Spleen (tissue), 7 donors: ENCODE results near the gene NCOA7.

ENCODE experiments used
- CTCF ChIP-seq, 11 experiments: fragments of 200-600 bp in 7 of 11; fragments of 450-650 bp in 4 of 11; sonication (generic) in 4 of 11; IDR thresholded peaks in 8 of 11; conservative IDR thresholded peaks in 3 of 11; 1 replicate in 7 of 11; 2 replicates in 4 of 11; pipeline versions ENCODE4 v1.4.0 to v1.8.0; 2016 to 2021; ENCODE audit warnings: antibody characterized with exemption in 11 of 11, inconsistent platforms in 4 of 11, mild to moderate bottlenecking in 1 of 11
- POLR2A ChIP-seq, 3 donors: fragments of 450-650 bp; IDR thresholded peaks; one replicate each; pipeline ENCODE4 v1.5.1; 2017; ENCODE audit warnings: antibody characterized with exemption in 3 of 3, mild to moderate bottlenecking in 1 of 3
- donor health status: DM: no; HTN: no; CAD: no; lungs with moderate emphysema.
- donor health status: DM: no; HTN: no; CAD: no.
- donor health status: DM: no; HTN: no; CAD: no.

DNA sequence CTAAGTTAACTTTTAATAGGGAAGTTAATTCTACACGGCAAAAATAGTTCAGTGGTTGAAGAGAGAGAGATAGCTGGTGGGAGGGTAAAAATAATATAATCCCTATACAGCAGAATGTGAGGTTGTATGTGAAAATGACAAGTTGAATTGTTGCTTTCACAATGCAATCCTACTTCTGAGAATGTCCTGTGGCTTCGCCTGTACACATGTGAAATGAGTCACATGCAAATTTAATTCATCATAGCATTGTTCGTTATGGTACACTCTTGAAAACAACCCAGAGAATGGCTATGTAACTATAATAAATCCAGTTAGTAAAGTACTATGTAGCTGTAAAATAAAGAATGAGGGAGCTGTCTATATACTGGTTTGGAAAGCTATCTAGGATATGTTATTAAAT lies 119.8 kb downstream of the NCOA7 start:
- TF ChIP-seq POLR2A (IDR thresholded peaks at IDR 0.05) (no peak), CTCF (IDR thresholded peaks at IDR 0.05 in 8 of 11, conservative IDR thresholded peaks at IDR 0.05 in 3 of 11) (no peak)
